ENCODE results near the gene EFNA1.
"Not testable (repeated sequence)": the region's sequence is repeated elsewhere in the genome, so short reads cannot be mapped to it uniquely, and the experiment has no call there.

EFNA1 gene

DNA sequence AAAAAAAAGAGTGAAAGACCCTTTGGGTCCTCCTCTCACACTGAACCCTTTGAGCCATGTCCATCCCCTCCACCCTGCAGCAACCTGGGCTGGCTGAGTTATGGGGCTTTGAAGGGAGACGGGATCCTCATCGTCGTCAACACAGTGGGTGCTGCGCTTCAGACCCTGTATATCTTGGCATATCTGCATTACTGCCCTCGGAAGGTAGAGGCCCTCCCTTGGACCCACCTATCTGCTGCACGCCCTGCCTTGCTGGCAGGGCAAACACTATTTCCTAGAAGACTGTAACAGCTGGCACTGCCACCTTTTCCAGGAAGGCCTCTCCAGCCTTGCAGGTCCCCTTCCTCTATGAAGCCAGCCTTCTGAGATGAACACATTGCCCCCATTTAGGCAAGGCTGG lies 9.1 kb downstream of the EFNA1 start:
- no peak for DNase-seq (ENCODE audit: low read depth)
- peak overlapping the region; percentile 79 for H3K4me3 ChIP-seq (ENCODE audit: low read depth, low read length)

DNA sequence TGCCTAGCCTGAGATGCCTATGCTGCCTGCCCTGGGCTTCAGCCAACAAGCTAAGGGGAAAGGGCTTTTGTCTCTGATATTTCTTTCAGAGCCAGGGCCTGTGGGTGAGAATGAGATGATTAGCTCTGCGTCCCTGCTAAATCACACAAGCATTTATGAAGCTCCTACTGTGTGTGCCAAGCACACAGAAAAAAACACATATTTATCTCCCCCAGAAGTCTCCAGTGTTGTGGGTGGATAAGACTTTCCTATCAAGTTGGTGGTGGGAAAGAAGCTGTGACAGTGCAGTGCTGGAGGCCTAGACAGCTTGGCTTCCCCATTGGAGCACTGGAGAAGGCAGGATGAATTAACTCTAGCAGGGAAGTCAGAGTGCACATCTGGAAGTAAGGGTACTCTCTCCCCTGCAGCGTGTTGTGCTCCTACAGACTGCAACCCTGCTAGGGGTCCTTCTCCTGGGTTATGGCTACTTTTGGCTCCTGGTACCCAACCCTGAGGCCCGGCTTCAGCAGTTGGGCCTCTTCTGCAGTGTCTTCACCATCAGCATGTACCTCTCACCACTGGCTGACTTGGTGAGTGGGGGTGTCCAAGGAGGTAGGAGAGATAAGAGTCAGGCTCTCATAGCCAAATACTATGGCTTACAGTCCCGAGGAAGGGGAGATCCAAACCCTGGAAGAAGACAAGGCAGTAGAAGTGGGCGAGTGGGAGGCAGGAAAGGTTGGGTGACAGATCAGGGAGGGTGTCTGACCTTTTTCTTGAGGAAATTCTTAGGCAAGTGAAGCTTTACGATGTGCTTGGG lies 9.7 kb downstream of the EFNA1 start:
- peak overlapping the region; percentile 79 for H3K4me3 ChIP-seq (ENCODE audit: low read depth, low read length)
- no peak for DNase-seq (ENCODE audit: low read depth)

- DNase-seq (ENCODE audit: low read depth), result no peak
Observed at GRCh38 chr1:155139895-155140629, 12.4 kb downstream of the EFNA1 start, which contains the start of gene DPM3. DPM3 (minus strand) TSS chr1:155140531; CDS start chr1:155140240, 291 bp downstream.

DNA sequence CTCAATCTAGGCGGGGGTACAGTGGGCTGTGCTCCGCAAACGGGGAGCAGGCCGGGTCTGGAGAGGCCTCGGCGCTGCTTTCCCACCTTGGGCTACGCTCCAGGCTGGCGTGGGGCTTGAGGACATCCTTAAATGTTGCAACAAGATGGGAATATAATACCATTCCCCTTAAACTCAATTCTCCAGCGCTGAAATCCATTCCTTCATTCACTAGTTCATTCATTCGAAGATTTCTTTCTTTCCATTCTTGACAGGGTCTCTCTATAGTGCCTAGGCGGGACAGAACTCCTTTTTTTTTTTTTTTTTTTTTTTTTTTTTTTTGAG lies 12.9 kb downstream of the EFNA1 start:
- H3K4me3 ChIP-seq (ENCODE audit: low read depth, low read length), result peak overlapping the region; percentile 80
- DNase-seq (ENCODE audit: low read depth), result no peak

More at GRCh38 chr1:155139895-155140629, 12.4 kb downstream of the EFNA1 start, which contains the start of gene DPM3:
- peak within 1 kb of the TSS; percentile 80 for H3K4me3 ChIP-seq (ENCODE audit: low read depth, low read length)

DNA sequence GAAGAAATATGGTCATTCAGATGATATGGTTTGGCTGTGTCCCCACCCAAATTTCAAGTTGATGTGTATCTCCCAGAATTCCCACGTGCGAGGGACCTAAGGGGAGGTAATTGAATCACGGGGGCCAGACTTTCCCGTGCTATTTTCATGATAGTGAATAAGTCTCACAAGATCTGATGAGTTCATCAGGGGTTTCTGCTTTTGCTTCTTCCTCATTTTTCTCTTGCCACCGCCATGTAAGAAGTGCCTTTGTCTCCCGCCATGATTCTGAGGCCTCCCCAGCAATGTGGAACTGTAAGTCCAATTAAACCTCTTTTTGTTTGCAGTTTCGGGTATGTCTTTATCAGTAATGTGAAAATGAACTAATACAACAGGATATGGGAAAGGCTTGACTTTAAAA lies 14.1 kb downstream of the EFNA1 start:
- no peak overlapping the region for H3K4me3 ChIP-seq (ENCODE audit: low read depth, low read length)
- no peak for DNase-seq (ENCODE audit: low read depth)

- H3K4me3 ChIP-seq (ENCODE audit: low read depth, low read length), result no peak overlapping the region
- no peak for DNase-seq (ENCODE audit: low read depth)
Observed at GRCh38 chr1:155145491-155145890, 17.8 kb downstream of the EFNA1 start.

DNA sequence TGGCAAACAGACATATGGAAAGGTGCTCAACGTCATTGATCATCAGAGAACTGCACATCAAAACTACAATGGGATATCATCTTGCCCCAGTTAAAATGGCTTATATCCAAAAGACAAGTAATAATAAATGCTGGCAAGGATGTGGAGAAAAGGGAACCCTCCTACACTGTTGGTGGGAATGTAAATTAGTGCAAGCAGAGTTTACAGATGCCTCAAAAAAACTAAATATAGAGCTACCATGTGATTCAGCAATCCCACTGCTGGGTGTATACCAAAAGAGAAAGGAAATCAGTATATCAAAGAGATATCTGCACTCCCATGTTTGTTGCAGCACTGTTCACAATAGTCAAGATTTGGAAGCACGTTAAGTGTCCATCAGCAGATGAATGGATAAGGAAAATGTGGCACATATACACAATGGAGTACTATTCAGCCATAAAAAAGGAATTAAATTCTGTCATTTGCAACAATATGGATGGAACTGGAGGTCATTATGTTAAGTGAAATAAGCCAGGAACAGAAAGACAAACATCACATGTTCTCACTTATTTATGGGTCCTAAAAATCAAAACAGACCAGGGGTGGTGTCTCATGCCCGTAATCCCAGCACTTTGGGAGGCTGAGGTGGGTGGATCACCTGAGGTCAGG lies 28.4 kb downstream of the EFNA1 start:
- DNase-seq (ENCODE audit: low read depth); H3K4me3 ChIP-seq (ENCODE audit: low read depth, low read length): not testable (repeated sequence)

GRCh38 chr1:155158991-155159390 lies 31.3 kb downstream of the EFNA1 start:
- no peak overlapping the region for H3K4me3 ChIP-seq (ENCODE audit: low read depth, low read length)
- DNase-seq (ENCODE audit: low read depth), result no peak

DNA sequence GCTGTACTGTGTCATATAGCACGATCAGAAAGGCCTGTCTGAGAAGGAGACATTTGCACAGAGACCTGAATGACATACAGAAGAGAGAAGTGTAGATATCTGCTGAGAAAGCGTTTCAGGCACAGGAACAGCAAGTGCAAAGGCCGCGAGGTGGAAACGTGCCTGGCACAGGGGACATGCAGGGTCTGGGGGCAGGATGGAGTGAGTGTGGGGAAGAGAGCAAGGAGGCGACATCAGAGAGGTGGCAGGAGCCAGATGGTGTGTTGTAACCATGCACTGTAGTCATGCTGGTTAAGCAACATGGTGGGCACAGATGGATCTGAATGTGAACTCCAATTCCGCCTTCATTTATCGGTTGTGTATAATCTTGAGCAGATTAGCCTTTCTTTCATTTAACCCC lies 32.5 kb downstream of the EFNA1 start:
- H3K4me3 ChIP-seq (ENCODE audit: low read depth, low read length), result no peak overlapping the region
- no peak for DNase-seq (ENCODE audit: low read depth)

- not testable (repeated sequence) for DNase-seq (ENCODE audit: low read depth); H3K4me3 ChIP-seq (ENCODE audit: low read depth, low read length)
Observed at GRCh38 chr1:155162631-155163030, 35.0 kb downstream of the EFNA1 start.

DNA sequence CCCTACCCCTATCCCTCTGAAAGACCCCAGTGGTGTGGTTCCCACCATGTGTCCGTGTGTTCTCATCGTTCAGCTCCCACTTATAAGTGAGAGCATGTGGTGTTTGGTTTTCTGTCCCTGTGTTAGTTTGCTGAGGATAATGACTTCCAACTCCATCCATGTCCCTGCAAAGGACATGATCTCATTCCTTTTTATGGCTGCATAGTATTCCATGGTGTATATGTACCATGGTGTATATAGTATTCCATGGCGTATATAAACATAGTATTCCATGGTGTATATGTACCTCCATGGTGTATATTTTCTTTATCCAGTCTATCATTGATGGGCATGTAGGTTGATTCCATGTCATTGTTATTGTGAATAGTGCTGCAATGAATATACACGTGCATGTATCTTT lies 36.1 kb downstream of the EFNA1 start:
- H3K4me3 ChIP-seq (ENCODE audit: low read depth, low read length); DNase-seq (ENCODE audit: low read depth): not testable (repeated sequence)

DNA sequence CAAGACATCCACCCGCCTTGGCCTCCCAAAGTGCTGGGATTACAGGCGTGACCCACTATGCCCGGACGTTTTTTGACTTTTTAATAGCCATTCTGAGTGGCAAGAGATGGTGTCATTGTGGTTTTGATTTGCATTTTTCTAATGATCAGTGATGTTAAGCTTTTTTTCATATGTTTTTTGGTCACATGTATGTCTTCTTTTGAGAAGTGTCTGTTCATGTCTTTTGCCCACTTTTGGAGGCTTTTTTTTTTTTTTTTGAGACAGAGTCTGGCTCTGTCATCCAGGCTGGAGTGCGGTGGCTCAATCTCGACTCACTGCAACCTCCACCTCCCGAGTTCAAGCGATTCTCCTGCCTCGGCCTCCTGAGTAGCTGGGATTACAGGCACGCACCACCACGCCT lies 36.9 kb downstream of the EFNA1 start:
- not testable (repeated sequence) for H3K4me3 ChIP-seq (ENCODE audit: low read depth, low read length); DNase-seq (ENCODE audit: low read depth)

- H3K4me3 ChIP-seq (ENCODE audit: low read depth, low read length), result no peak overlapping the region
Observed at GRCh38 chr1:155166051-155166470, 38.4 kb downstream of the EFNA1 start.

GRCh38 chr1:155166471-155167165 lies 38.9 kb downstream of the EFNA1 start:
- DNase-seq (ENCODE audit: low read depth), result no peak
- no peak overlapping the region for H3K4me3 ChIP-seq (ENCODE audit: low read depth, low read length)

More at GRCh38 chr1:155166051-155166470, 38.4 kb downstream of the EFNA1 start:
- DNase-seq (ENCODE audit: low read depth), result no peak

GRCh38 chr1:155167166-155168104 lies 39.8 kb downstream of the EFNA1 start:
- H3K4me3 ChIP-seq (ENCODE audit: low read depth, low read length), result peak overlapping the region; percentile 18
- DNase-seq (ENCODE audit: low read depth), result peak; percentile 29

DNA sequence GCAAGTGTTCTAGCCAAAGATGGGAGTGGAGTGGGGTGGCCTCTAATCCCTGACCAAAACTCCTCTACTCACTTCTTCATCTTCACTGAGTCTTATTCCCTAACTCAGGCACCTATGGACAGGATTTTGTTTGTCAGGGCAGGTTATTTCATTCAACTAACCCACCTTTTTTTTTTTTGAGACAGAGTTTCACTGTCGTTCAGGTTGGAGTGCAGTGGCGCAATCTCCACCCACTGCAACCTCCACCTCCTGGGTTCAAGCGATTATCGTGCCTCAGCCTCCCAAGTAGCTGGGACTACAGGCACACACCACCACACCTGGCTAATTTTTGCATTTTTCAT lies 40.4 kb downstream of the EFNA1 start:
- DNase-seq (ENCODE audit: low read depth); H3K4me3 ChIP-seq (ENCODE audit: low read depth, low read length): not testable (repeated sequence)

DNA sequence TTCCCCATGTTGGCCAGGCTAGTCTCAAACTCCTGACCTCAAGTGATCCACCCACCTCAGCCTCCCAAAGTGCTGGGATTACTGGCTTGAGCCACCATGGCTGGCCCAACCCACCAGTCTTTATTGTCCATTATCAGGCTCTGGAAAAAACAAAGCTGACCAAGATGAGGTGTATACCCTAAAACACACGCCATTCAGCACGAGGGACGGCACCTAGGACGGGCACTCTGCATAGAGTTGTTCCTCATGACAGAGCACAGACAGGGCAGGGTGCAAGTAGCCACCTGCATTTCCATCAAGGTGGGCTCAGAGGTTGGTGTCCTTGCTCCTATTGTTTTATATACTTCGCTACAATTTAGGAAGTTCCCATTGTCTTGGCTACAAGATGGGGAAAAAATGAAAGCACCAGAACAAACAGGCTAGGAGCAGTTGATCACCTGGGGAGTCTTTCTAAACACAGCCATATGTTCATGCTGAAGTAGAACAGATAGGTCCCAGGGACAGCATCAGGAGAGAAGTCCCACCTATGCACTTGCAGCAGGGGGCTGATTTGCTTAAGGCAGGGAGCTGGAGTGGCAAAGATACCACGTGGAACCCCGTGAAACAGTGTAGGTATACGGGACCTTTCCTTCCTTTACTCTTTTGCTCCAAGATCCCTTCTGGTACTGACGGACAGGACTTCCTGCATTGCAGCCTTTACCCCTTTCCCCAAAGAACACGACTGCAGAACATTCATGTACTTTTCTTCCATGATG lies 41.0 kb downstream of the EFNA1 start:
- H3K4me3 ChIP-seq (ENCODE audit: low read depth, low read length), result no peak overlapping the region
- no peak for DNase-seq (ENCODE audit: low read depth)

DNA sequence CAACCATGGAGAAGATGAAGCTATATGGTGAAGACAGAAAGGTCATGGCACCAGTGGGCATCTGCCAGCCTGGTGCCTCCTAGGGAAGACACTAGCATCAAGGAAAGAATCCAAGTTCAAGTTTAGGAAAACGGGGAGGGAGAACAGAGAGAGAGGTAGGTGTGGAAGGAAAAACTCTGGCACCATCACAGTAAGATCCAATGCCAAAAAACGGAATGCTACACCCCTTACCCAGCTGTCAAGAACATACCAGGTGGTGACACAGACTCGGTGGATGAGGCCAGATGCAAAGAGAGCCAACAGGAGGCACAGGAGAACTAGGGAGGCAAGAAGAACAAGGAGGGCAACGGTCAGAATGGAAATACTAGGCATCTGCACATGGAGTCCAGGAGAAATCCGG lies 41.9 kb downstream of the EFNA1 start:
- DNase-seq (ENCODE audit: low read depth), result no peak
- H3K4me3 ChIP-seq (ENCODE audit: low read depth, low read length), result no peak overlapping the region
